GM10847 (cell line): ENCODE measurements around the gene VWA3B.

Experiments
- POLR2A ChIP-seq: IDR thresholded peaks from 2 replicates; pipeline ENCODE4 v1.6.1; 2011; ENCODE audit not compliant: insufficient read length; ENCODE audit errors: extremely low read depth

The VWA3B gene

DNA sequence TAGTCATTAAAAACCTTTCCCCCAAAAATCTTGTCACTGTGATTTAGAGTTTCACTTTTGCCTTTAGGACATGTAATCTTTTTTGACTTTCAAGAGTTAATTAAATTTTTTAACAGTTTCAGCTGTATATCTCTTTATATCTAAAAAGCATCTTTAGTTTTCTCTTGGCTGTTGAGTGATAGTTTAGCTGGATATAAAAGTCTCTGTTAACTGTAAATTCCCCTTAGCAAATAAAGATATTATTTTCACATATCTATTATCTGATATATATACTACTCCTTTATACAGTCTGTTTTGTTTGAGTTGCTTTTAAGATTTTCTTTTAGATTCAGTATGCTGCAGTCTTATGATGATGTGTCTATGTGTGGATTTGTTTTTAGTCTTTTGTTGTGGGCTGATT, 160.4 kb downstream of the VWA3B start:
- TF ChIP-seq POLR2A = no peak

GRCh38 chr2:98252038-98252773, 165.2 kb downstream of the VWA3B start:
- TF ChIP-seq POLR2A = no peak

GRCh38 chr2:98253461-98254070, 166.6 kb downstream of the VWA3B start:
- no peak for TF ChIP-seq POLR2A

GRCh38 chr2:98254504-98255059, 167.6 kb downstream of the VWA3B start:
- no peak for TF ChIP-seq POLR2A

DNA sequence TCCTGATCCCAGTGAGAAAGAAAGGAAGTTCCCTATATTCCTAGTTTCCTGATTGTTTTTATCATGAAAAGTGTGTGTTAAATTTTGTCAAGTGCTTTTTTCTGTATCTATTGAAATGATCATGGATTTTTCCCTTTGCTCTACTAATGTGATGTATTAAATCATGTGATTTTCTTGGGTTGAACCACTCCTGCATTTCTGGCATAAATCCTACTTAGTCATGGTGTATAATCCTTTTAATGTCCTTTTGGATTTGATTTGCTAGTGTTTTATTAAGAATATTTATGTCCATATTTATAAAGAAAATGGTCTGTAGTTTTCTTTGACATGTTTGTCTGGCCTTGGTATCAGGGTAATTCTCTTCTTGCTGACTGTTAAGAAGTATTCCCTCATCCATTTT, 171.9 kb downstream of the VWA3B start:
- no peak for TF ChIP-seq POLR2A

- no peak for TF ChIP-seq POLR2A
These were observed 176.4 kb downstream of the VWA3B start for GRCh38 chr2:98263362-98263761.

- no peak for TF ChIP-seq POLR2A
These were observed 182.3 kb downstream of the VWA3B start for GRCh38 chr2:98269274-98269673.

DNA sequence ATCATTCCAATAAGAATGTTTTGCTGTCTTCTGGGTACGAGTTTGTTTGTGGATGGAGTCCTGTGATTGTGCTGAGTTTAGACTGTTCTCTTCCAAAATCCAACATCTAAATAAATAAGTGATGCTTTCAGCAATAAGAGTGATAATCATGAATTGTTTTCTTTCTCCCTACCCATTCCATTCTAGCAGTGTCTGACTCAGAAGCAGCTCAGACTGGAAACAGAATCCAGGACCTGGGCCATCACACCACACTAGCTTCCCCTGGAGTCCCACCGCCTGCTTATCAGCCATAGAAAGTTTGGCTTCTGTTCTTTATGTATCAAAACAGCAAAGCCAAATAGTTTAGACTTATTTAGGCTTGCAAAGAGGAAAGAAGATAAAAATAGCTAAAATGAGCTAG, 182.9 kb downstream of the VWA3B start:
- TF ChIP-seq POLR2A = no peak

- no peak for TF ChIP-seq POLR2A
These were observed 190.3 kb downstream of the VWA3B start for GRCh38 chr2:98277162-98277859.

GRCh38 chr2:98278074-98278473, 191.1 kb downstream of the VWA3B start:
- TF ChIP-seq POLR2A = no peak

- no peak for TF ChIP-seq POLR2A
These were observed 193.6 kb downstream of the VWA3B start for GRCh38 chr2:98280376-98281102.

DNA sequence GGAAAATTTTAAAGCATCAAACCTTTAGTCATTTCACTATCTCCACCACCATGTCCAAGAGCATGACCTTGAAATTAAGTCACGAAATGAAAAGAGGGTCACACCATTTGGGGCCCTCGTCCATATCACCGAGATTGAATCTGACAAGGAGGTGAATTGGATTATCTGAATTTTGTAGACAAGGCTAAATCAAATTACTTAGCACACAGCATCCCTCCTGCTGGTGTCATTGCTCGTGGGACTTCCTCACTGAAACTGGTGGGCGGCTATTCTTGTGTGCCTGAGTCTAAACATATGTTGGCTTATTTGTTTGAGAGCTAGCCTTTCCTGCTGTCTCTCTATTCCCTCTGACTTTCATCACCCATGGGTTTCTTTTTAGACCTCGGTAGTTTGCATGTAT, 194.6 kb downstream of the VWA3B start:
- TF ChIP-seq POLR2A = no peak

DNA sequence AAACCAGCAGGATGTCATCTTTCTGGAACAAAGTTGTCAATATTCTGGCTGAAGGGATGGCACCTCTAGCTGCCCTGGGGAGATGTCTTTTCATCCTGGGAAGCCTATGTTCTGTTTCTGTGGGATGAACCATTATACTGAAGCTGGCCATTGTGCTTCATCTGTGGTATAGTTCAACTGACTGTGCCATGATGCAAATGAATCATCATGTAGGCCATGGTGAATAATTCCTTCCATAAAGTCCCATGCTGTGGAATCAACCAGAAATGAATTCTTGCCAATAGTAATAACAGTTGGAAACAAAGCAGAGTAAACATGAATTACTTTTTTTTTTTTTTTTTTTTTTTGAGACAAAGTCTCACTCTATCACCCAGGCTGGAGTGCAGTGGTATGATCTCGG, 195.1 kb downstream of the VWA3B start:
- TF ChIP-seq POLR2A = no peak

DNA sequence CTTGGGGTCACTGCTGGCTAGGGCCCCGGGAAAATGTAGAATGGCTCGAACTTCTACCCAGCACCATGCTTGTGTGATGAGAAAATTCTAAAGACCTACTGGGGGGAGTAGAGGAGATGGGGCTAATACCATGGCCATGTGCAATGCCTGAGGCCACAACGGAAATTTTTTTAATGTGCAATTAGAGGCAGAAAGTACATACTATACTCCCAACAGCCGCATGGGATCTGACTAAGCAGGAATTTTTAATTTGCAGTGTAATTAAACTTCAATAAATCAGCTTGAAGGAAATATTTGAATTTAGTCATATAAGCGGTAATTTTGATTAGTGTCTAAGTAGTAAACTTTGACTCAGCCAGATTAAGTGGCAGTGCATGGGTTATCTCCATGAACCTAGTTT, 206.1 kb downstream of the VWA3B start:
- TF ChIP-seq POLR2A = no peak

DNA sequence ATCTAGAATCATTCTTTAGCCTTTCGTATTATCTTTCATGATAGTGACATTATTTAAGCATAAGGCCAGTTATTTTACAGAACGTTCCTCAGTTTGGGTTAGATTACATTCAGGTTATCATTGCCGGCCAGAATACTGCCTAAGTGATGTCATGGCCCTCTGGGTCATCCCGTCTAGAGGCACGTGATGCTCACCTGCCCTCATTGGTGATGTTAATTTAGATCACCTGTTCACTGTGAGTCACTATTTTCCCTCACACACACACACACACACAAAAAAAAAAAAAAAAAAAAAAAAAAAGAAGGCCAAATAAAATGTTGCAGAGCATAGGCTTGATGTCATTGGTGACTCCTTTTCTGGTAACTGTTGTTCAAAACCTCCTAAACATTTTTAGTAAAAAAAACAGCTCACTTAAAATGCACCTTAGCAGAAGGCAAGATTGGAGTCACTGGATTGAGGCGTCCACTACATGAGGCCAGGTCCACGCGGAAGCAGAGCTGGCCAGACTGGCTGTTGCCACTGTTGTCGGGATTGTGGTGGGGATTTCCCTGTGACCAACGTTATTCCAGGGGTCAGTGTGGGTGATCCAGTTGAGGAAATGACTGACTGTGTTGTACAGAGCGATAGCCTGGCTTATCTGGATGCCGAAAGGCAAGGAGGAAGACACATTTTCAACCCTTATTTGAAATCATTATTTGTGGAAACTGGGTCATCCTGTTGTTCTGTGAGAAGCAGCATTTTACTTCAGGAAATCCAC, 207.1 kb downstream of the VWA3B start:
- TF ChIP-seq POLR2A = no peak
